ENCODE measurements around the gene ADGRD1.

DNA sequence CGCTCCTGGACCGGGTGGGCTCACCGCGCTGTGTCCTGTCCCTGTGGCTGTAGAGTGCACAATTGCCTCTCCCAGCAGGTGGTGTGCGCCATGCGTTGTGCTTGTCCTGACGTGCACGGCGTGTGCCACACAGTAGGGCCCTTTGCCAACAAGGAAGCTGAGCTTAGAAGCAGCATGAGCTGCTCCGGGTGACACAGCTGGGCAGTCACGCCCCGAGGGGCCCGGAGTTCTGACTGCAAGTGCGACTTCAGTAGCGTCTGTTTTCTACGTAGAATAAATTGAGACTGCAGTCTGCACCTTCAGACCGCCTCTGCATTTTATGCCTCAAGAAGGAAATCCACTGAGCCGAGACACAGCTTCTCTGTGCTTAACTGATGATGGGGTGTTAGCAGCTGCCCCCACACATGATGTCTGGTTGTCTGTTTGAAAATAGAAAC, 81.6 kb downstream of the ADGRD1 start:
- TF ChIP-seq RFX5 (IDR thresholded peaks at IDR 0.05; ENCODE audit: low read length) = no peak
- TF ChIP-seq EZH2phosphoT487 (IDR thresholded peaks at IDR 0.05; ENCODE audit: borderline replicate concordance, low read depth) = no peak
- TF ChIP-seq, protein P1, sequence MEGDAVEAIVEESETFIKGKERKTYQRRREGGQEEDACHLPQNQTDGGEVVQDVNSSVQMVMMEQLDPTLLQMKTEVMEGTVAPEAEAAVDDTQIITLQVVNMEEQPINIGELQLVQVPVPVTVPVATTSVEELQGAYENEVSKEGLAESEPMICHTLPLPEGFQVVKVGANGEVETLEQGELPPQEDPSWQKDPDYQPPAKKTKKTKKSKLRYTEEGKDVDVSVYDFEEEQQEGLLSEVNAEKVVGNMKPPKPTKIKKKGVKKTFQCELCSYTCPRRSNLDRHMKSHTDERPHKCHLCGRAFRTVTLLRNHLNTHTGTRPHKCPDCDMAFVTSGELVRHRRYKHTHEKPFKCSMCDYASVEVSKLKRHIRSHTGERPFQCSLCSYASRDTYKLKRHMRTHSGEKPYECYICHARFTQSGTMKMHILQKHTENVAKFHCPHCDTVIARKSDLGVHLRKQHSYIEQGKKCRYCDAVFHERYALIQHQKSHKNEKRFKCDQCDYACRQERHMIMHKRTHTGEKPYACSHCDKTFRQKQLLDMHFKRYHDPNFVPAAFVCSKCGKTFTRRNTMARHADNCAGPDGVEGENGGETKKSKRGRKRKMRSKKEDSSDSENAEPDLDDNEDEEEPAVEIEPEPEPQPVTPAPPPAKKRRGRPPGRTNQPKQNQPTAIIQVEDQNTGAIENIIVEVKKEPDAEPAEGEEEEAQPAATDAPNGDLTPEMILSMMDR (IDR thresholded peaks at IDR 0.05) = no peak
- TF ChIP-seq TAF1 (IDR thresholded peaks at IDR 0.05; ENCODE audit: borderline replicate concordance, low read depth, low read length) = no peak
- TF ChIP-seq, protein P2, sequence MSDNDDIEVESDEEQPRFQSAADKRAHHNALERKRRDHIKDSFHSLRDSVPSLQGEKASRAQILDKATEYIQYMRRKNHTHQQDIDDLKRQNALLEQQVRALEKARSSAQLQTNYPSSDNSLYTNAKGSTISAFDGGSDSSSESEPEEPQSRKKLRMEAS (IDR thresholded peaks at IDR 0.05; ENCODE audit: low read depth) = no peak

Data from SK-N-SH (cell line).